ENCODE data around the gene SLC43A1. TPM values are rescaled to one million over a fixed set of nuclear protein-coding genes. Genes with fewer than 3 reads are reported as not detected.

The SLC43A1 gene
- total RNA-seq, 6 experiments from 2014 or later, result 3.1 to 4.7 (median 4.3) TPM

- peak overlapping the region; percentile 10; the same call in 1 of the 2 replicates for H3K27ac Mint-ChIP-seq
- TF ChIP-seq, protein P1, sequence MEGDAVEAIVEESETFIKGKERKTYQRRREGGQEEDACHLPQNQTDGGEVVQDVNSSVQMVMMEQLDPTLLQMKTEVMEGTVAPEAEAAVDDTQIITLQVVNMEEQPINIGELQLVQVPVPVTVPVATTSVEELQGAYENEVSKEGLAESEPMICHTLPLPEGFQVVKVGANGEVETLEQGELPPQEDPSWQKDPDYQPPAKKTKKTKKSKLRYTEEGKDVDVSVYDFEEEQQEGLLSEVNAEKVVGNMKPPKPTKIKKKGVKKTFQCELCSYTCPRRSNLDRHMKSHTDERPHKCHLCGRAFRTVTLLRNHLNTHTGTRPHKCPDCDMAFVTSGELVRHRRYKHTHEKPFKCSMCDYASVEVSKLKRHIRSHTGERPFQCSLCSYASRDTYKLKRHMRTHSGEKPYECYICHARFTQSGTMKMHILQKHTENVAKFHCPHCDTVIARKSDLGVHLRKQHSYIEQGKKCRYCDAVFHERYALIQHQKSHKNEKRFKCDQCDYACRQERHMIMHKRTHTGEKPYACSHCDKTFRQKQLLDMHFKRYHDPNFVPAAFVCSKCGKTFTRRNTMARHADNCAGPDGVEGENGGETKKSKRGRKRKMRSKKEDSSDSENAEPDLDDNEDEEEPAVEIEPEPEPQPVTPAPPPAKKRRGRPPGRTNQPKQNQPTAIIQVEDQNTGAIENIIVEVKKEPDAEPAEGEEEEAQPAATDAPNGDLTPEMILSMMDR (IDR thresholded peaks at IDR 0.05), result no peak
- peaks cover 5% of the 10 kb centered on the region for H3K27me3 Mint-ChIP-seq (ENCODE audit: insufficient read depth)
- peaks cover 8% of the 10 kb centered on the region for H3K4me1 Mint-ChIP-seq (ENCODE audit: low read depth)
- no peak overlapping the region for H3K4me3 Mint-ChIP-seq
- H3K36me3 Mint-ChIP-seq (ENCODE audit: low read depth), result no peaks in the 10 kb centered on the region
- H3K9me3 Mint-ChIP-seq, result no peaks in the 10 kb centered on the region
- no peak for DNase-seq
Observed at GRCh38 chr11:57485217-57485990, 30.1 kb downstream of the SLC43A1 start.

DNA sequence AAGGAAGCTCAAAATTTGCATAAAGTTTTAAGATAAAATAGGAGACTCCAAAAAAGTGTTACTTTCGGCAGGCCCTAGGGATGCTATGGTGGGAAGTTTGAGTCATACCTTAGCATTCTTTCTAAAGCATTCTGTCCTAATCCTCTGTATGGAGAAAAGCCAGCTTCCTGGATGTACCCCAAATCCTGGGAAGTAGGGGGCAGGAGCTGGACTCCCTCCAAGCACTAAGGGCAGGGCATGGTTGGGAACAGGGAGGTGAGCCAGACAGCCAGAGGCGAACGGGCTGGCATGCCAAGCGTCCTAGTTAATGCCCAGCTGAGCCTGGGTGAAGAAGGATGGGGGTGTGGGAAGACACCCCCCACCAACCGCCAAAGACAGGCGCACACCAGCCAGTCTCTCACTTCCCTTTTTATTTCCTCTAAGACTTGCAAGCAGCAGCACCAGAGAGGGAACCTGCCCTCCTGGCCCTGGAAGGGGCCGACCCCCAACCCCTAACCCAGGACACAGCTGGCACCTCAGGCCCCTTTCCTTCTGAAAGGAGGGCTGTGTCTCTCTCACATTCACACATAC, 31.3 kb downstream of the SLC43A1 start:
- Mint-ChIP-seq H3K27me3 (ENCODE audit: insufficient read depth) (peaks cover 7% of the 10 kb centered on the region), H3K36me3 (ENCODE audit: low read depth) (no peaks in the 10 kb centered on the region), H3K9me3 (no peaks in the 10 kb centered on the region), H3K4me3 (no peak overlapping the region), H3K4me1 (ENCODE audit: low read depth) (peaks cover 6% of the 10 kb centered on the region), H3K27ac (no peak overlapping the region)
- TF ChIP-seq, protein P1 (IDR thresholded peaks at IDR 0.05), result no peak
- no peak for DNase-seq

DNA sequence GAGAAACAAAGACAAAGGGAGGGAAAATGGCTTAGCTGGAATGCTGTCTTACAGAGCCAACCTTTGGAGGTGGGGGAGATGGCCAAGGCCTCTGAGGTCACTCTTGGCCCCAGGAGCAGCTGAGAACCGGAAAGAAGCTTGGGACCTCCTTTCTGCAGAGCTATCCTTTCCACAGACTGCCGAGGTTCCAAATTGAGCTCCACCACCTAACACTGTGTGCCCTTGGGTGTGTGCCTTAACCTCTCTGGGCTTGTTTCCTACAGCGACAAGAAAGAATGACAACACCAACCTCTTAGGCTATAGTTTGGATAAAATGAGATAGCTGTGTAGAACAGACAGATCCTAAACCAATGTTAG, 32.0 kb downstream of the SLC43A1 start:
- H3K4me3 Mint-ChIP-seq, result no peak overlapping the region
- TF ChIP-seq, protein P1 (IDR thresholded peaks at IDR 0.05), result no peak
- no peaks in the 10 kb centered on the region for H3K9me3 Mint-ChIP-seq
- peaks cover 10% of the 10 kb centered on the region for H3K27me3 Mint-ChIP-seq (ENCODE audit: insufficient read depth)
- no peaks in the 10 kb centered on the region for H3K36me3 Mint-ChIP-seq (ENCODE audit: low read depth)
- no peak for DNase-seq
- no peak overlapping the region for H3K27ac Mint-ChIP-seq
- H3K4me1 Mint-ChIP-seq (ENCODE audit: low read depth), result peaks cover 6% of the 10 kb centered on the region

- H3K27ac Mint-ChIP-seq, result no peak overlapping the region
- H3K27me3 Mint-ChIP-seq (ENCODE audit: insufficient read depth), result peaks cover 12% of the 10 kb centered on the region
- H3K4me1 Mint-ChIP-seq (ENCODE audit: low read depth), result peaks cover 6% of the 10 kb centered on the region
- H3K4me3 Mint-ChIP-seq, result peak overlapping the region; percentile 36; the same call in 1 of the 2 replicates
- TF ChIP-seq, protein P1 (IDR thresholded peaks at IDR 0.05), result peak; percentile 84
- no peak for DNase-seq
- H3K36me3 Mint-ChIP-seq (ENCODE audit: low read depth), result no peaks in the 10 kb centered on the region
- no peaks in the 10 kb centered on the region for H3K9me3 Mint-ChIP-seq
Observed at GRCh38 chr11:57482782-57483561, 32.5 kb downstream of the SLC43A1 start.

GRCh38 chr11:57481915-57482781, 33.4 kb downstream of the SLC43A1 start:
- H3K4me3 Mint-ChIP-seq, result no peak overlapping the region
- H3K4me1 Mint-ChIP-seq (ENCODE audit: low read depth), result peaks cover 6% of the 10 kb centered on the region
- DNase-seq, result no peak
- H3K27me3 Mint-ChIP-seq (ENCODE audit: insufficient read depth), result peaks cover 16% of the 10 kb centered on the region
- H3K27ac Mint-ChIP-seq, result no peak overlapping the region
- TF ChIP-seq, protein P1 (IDR thresholded peaks at IDR 0.05), result no peak
- H3K9me3 Mint-ChIP-seq, result no peaks in the 10 kb centered on the region
- H3K36me3 Mint-ChIP-seq (ENCODE audit: low read depth), result no peaks in the 10 kb centered on the region

All from HFFc6 (cell line).